ENCODE data around the gene TANGO2. TPM values are rescaled to one million over a fixed set of nuclear protein-coding genes. Genes with fewer than 3 reads are reported as not detected.

The TANGO2 gene
- total and polyA plus RNA-seq, 9 of the 15 experiments (the other 6 are each of a cell fraction or from before 2014, with no cell fraction given), result 15.5 to 94.9 (median 70.1) TPM

DNA sequence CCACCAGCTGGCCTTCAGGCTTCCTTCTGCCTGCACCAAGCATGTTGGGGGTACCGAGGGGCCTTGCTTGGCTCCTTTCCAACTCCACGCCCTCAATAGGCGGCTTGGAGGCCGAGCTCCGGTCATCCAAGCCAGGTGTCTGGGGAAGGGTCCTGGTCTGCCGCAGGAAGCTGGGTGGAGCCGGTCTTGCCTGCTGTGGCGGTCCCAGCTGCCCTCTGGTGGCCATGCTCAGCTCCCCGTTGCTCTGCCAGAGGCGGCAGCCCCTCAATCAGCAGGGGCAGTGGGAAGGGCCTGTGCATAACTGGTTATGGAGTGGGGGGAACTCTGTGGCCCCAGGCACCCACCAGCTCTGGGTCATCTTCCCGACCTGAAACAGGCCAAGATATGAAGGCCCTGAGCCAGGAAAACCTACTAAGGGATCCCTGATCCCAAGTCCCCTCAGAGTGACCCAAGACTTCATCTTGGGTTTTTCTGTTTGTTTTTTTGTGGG lies 7.5 kb upstream of the TANGO2 start (continued):
- TF ChIP-seq GTF2F1 (IDR thresholded peaks at IDR 0.05; ENCODE audit: low read depth, low read length) (peak; percentile 41; the same call in 1 of the 2 replicates), RFX1 (IDR thresholded peaks at IDR 0.05) (no peak), HDAC3 (IDR thresholded peaks at IDR 0.05; ENCODE audit: borderline replicate concordance, partially characterized antibody) (no peak), BCL6 (CRISPR knock-in tag; IDR thresholded peaks at IDR 0.05) (no peak), HCFC1 (IDR thresholded peaks at IDR 0.05; ENCODE audit: low read depth, low read length) (peak; percentile 63; the same call in 1 of the 2 replicates), COPS2 (conservative IDR thresholded peaks at IDR 0.05) (no peak), NFATC3 (IDR thresholded peaks at IDR 0.05) (no peak), TSC22D4 (tag; IDR thresholded peaks at IDR 0.05) (0 out of 2 replicates have a peak, but pooled peaks have one; percentile 81), NEUROD1 (IDR thresholded peaks at IDR 0.05; ENCODE audit: borderline replicate concordance, low read depth, low read length, partially characterized antibody) (peak; percentile 56), MYC (IDR thresholded peaks at IDR 0.05; ENCODE audit: low read depth, low read length) (peak; percentile 68), MYC (CRISPR knock-in tag; IDR thresholded peaks at IDR 0.05; ENCODE audit: borderline replicate concordance, low read depth) (peak; percentile 57; the same call in 1 of the 2 replicates), SETDB1 (IDR thresholded peaks at IDR 0.05; ENCODE audit: low read length) (no peak), ZC3H11A (IDR thresholded peaks at IDR 0.05; ENCODE audit: low read depth, low read length) (0 out of 2 replicates have a peak, but pooled peaks have one; percentile 74), KLF1 (tag; IDR thresholded peaks at IDR 0.05) (peak; percentile 83; the same call in 1 of the 2 replicates), U2AF2 (optimal IDR thresholded peaks at IDR 0.05; ENCODE audit: low read depth, low read length) (no peak)
- TF ChIP-seq, protein P1, sequence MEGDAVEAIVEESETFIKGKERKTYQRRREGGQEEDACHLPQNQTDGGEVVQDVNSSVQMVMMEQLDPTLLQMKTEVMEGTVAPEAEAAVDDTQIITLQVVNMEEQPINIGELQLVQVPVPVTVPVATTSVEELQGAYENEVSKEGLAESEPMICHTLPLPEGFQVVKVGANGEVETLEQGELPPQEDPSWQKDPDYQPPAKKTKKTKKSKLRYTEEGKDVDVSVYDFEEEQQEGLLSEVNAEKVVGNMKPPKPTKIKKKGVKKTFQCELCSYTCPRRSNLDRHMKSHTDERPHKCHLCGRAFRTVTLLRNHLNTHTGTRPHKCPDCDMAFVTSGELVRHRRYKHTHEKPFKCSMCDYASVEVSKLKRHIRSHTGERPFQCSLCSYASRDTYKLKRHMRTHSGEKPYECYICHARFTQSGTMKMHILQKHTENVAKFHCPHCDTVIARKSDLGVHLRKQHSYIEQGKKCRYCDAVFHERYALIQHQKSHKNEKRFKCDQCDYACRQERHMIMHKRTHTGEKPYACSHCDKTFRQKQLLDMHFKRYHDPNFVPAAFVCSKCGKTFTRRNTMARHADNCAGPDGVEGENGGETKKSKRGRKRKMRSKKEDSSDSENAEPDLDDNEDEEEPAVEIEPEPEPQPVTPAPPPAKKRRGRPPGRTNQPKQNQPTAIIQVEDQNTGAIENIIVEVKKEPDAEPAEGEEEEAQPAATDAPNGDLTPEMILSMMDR (IDR thresholded peaks at IDR 0.05 in 2 of 3, conservative IDR thresholded peaks at IDR 0.05 in 1 of 3; ENCODE audit: insufficient read depth in 2 of 3, low read depth in 1 of 3, low read length in 3 of 3), result peak; percentile 98 to 100 (median 99)
- TF ChIP-seq, protein P2, sequence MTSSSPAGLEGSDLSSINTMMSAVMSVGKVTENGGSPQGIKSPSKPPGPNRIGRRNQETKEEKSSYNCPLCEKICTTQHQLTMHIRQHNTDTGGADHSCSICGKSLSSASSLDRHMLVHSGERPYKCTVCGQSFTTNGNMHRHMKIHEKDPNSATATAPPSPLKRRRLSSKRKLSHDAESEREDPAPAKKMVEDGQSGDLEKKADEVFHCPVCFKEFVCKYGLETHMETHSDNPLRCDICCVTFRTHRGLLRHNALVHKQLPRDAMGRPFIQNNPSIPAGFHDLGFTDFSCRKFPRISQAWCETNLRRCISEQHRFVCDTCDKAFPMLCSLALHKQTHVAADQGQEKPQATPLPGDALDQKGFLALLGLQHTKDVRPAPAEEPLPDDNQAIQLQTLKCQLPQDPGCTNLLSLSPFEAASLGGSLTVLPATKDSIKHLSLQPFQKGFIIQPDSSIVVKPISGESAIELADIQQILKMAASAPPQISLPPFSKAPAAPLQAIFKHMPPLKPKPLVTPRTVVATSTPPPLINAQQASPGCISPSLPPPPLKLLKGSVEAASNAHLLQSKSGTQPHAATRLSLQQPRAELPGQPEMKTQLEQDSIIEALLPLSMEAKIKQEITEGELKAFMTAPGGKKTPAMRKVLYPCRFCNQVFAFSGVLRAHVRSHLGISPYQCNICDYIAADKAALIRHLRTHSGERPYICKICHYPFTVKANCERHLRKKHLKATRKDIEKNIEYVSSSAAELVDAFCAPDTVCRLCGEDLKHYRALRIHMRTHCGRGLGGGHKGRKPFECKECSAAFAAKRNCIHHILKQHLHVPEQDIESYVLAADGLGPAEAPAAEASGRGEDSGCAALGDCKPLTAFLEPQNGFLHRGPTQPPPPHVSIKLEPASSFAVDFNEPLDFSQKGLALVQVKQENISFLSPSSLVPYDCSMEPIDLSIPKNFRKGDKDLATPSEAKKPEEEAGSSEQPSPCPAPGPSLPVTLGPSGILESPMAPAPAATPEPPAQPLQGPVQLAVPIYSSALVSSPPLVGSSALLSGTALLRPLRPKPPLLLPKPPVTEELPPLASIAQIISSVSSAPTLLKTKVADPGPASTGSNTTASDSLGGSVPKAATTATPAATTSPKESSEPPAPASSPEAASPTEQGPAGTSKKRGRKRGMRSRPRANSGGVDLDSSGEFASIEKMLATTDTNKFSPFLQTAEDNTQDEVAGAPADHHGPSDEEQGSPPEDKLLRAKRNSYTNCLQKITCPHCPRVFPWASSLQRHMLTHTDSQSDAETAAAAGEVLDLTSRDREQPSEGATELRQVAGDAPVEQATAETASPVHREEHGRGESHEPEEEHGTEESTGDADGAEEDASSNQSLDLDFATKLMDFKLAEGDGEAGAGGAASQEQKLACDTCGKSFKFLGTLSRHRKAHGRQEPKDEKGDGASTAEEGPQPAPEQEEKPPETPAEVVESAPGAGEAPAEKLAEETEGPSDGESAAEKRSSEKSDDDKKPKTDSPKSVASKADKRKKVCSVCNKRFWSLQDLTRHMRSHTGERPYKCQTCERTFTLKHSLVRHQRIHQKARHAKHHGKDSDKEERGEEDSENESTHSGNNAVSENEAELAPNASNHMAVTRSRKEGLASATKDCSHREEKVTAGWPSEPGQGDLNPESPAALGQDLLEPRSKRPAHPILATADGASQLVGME (CRISPR knock-in tag; IDR thresholded peaks at IDR 0.05), result 0 out of 2 replicates have a peak, but pooled peaks have one; percentile 4
- TF ChIP-seq, protein P3, sequence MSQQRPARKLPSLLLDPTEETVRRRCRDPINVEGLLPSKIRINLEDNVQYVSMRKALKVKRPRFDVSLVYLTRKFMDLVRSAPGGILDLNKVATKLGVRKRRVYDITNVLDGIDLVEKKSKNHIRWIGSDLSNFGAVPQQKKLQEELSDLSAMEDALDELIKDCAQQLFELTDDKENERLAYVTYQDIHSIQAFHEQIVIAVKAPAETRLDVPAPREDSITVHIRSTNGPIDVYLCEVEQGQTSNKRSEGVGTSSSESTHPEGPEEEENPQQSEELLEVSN (IDR thresholded peaks at IDR 0.05; ENCODE audit: borderline replicate concordance in 1 of 2, extremely low read depth in 1 of 2, insufficient read depth in 1 of 2, insufficient read length in 1 of 2, low read depth in 1 of 2, low read length in 1 of 2, poor library complexity in 1 of 2, severe bottlenecking in 1 of 2), result peak in 1 of 2 experiments; percentile 24
- TF ChIP-seq, protein P4, sequence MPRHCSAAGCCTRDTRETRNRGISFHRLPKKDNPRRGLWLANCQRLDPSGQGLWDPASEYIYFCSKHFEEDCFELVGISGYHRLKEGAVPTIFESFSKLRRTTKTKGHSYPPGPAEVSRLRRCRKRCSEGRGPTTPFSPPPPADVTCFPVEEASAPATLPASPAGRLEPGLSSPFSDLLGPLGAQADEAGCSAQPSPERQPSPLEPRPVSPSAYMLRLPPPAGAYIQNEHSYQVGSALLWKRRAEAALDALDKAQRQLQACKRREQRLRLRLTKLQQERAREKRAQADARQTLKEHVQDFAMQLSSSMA (CRISPR knock-in tag; IDR thresholded peaks at IDR 0.05), result no peak

Measured in K562 (cell line).